ENCODE results near the gene AGAP5. TPM values are rescaled to one million over a fixed set of nuclear protein-coding genes. Genes with fewer than 3 reads are reported as not detected.

The AGAP5 gene
- total RNA-seq, 1 experiment from 2014 or later: 13.4 TPM

DNA sequence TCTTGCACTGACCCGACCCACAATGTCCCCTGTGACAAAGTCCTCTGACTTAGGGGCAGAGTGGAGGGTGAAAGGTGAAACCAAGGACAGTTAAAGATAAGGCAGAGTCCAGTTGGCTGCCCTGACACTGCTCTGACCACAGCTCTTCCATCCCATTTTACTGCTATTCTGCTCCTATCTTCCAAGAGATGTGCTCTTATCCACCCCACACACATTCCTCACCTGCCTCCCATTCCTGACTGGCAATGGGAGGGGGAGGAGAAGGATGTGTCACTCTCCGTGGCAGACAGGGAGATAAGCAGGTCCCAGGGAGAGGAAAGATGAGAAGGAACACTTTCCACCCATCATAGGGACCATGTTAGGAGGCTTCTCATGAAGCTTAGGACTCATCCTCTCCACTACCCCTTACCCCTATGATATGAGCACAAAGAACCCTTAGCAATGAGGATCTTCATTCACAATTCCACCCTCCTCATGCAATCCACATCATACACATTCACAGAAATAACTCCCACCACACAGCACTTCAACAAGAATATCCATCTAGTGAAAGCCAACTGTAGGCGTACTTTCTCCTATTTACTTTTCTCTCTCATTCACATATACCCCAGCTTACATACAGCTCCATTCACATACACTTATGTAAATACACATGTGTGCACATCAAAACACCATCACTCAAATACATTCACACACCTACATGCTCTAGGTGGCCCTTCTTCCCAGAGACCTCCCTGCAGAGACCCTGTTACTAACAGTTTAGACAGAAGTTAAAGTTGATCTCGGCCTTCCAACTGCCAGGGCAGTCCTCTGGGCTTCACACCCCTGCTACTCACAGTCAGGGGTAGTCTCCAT lies 48.7 kb downstream of the AGAP5 start:
- CTCF ChIA-PET: interaction anchor here (1.1 kb wide), 1 partner anchor 24 kb away, joined by 3 read pairs; no protein-coding TSS in a partner anchor
- intact Hi-C loops (cut with micrococcal nuclease; ENCODE audit: unreplicated experiment): no loop called here

DNA sequence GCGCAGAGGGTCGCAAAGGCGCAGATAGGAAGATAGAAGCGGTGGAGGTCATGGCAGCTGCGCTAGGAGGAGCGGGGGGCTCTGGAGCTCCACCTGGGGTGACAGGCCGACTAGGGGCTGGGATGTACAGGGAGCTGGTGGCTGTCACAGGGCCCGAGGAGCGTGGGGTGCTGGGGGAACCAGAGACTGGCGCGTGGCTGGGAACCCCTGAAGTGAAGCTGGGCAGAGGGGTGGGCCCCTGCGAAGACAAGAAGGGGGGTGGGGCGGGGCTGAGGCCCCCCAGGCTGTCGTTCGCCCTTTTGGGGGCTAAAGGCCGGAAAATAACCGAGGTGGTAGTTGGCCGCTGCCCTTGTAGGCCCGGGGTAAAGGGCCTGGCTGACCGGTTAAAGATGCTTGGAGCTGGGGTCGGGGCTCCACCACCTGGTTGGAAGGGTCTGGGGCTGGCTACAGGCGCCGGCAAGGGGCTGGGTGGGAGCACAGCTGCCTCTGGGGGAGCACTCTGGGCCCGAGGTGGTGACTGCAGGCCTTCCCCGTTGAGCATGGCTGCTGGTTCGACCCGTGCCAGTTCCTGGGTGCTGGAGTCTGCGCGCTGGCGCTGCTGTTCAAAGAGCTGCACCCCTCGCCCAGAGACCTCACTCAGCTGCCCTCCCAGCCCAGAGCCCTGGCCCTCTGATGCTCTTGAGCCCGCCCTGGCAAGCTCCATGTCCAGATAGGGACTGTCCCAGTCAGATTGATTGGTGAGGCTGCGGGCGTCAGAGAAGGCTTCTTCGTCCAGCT lies 49.8 kb downstream of the AGAP5 start:
- Mint-ChIP-seq H3K36me3 (ENCODE audit: insufficient read depth, unreplicated experiment) (no peaks in the 10 kb centered on the region), H3K4me1 (ENCODE audit: low read depth, unreplicated experiment) (no peaks in the 10 kb centered on the region), H3K27ac (ENCODE audit: unreplicated experiment) (no peak overlapping the region), H3K4me3 (ENCODE audit: low read depth, unreplicated experiment) (no peak overlapping the region), H3K27me3 (ENCODE audit: unreplicated experiment) (peaks cover 71% of the 10 kb centered on the region), H3K9me3 (ENCODE audit: low read depth, unreplicated experiment) (no peaks in the 10 kb centered on the region)
- TF ChIP-seq, protein P1, sequence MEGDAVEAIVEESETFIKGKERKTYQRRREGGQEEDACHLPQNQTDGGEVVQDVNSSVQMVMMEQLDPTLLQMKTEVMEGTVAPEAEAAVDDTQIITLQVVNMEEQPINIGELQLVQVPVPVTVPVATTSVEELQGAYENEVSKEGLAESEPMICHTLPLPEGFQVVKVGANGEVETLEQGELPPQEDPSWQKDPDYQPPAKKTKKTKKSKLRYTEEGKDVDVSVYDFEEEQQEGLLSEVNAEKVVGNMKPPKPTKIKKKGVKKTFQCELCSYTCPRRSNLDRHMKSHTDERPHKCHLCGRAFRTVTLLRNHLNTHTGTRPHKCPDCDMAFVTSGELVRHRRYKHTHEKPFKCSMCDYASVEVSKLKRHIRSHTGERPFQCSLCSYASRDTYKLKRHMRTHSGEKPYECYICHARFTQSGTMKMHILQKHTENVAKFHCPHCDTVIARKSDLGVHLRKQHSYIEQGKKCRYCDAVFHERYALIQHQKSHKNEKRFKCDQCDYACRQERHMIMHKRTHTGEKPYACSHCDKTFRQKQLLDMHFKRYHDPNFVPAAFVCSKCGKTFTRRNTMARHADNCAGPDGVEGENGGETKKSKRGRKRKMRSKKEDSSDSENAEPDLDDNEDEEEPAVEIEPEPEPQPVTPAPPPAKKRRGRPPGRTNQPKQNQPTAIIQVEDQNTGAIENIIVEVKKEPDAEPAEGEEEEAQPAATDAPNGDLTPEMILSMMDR (IDR thresholded peaks at IDR 0.05; ENCODE audit: unreplicated experiment): no peak
- no peak for DNase-seq
- intact Hi-C loops (cut with micrococcal nuclease; ENCODE audit: unreplicated experiment): no loop called here
- CTCF ChIA-PET: interaction anchor here (0.6 to 1.6 kb wide), 4 partner anchors 9 to 582 kb away, joined by 3 to 6 read pairs (median 4); no protein-coding TSS in a partner anchor
- BruUV-seq (replicated peaks): no TSS peak

More for the DNA sequence above, 48.7 kb downstream of the AGAP5 start:
- no peak overlapping the region for H3K4me3 Mint-ChIP-seq (ENCODE audit: low read depth, unreplicated experiment)
- H3K27ac Mint-ChIP-seq (ENCODE audit: unreplicated experiment): no peak overlapping the region
- peaks cover 79% of the 10 kb centered on the region for H3K27me3 Mint-ChIP-seq (ENCODE audit: unreplicated experiment)
- TF ChIP-seq, protein P1 (IDR thresholded peaks at IDR 0.05; ENCODE audit: unreplicated experiment): no peak
- no TSS peak for BruUV-seq (replicated peaks)
- DNase-seq: no peak
- no peaks in the 10 kb centered on the region for H3K4me1 Mint-ChIP-seq (ENCODE audit: low read depth, unreplicated experiment)
- no peaks in the 10 kb centered on the region for H3K9me3 Mint-ChIP-seq (ENCODE audit: low read depth, unreplicated experiment)
- H3K36me3 Mint-ChIP-seq (ENCODE audit: insufficient read depth, unreplicated experiment): no peaks in the 10 kb centered on the region

DNA sequence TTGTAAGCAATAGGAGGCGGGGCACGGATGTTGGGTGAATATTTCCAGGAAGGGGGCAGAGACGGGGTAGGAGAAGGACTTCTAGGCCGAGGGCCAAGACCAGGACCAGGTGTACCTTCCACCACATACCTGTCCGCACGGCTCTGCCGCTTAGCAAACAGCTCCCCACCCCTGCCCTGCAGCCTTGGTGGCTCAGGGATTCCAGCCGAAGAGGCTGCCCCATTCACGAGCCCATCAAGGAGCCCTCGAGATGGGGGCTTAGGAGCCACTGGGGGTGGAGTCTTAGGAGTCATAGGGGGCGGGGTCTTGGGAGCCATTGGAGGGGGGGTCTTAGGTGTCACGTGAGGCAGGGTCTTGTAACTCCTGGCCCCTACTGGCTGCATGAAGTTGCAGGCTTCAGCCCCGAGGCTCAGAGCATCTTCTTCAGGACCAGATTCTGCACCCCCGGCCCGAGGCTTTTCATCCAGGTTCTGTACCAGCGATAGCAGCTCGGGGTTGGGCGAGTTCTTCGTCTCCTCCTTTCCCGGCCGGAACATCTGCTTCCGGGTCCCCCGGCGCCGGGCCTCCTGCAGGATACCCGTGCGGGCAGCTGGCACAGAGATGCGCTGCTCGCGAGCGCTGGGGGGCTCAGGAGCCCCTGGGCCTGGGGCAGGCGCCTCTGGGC lies 50.6 kb downstream of the AGAP5 start:
- intact Hi-C loops (cut with micrococcal nuclease; ENCODE audit: unreplicated experiment): no loop called here
- CTCF ChIA-PET: interaction anchor here (0.6 to 1.6 kb wide), 2 partner anchors 10 to 105 kb away, joined by 3 to 4 read pairs; no protein-coding TSS in a partner anchor
- Mint-ChIP-seq H3K9me3 (ENCODE audit: low read depth, unreplicated experiment) (no peaks in the 10 kb centered on the region), H3K4me1 (ENCODE audit: low read depth, unreplicated experiment) (no peaks in the 10 kb centered on the region), H3K27me3 (ENCODE audit: unreplicated experiment) (peaks cover 64% of the 10 kb centered on the region), H3K36me3 (ENCODE audit: insufficient read depth, unreplicated experiment) (no peaks in the 10 kb centered on the region), H3K27ac (ENCODE audit: unreplicated experiment) (no peak overlapping the region), H3K4me3 (ENCODE audit: low read depth, unreplicated experiment) (no peak overlapping the region)
- TF ChIP-seq, protein P1 (IDR thresholded peaks at IDR 0.05; ENCODE audit: unreplicated experiment): no peak
- no TSS peak for BruUV-seq (replicated peaks)
- DNase-seq: no peak

DNA sequence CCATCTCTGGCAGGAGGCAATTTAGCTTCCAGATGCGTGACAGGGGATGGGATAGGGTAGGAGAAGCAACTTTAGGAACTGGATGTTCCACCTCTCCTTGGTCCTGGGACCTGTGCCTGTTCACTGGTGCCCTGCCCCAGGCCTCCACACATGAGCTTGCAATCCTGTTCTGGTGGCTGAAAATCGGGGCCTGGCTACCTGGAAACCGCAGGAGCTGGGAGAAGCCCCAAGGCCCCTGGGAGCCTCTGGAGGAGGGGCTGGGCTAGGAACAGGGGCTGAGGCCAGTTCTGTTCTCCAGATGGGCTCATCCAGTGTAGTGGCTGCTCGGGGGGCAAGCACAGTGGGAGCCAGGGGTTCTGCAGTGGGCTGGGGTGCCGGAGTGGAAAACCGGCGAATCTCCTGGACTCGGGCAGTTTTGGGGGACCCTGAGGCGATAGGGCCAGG lies 51.3 kb downstream of the AGAP5 start:
- DNase-seq: no peak
- intact Hi-C loops (cut with micrococcal nuclease; ENCODE audit: unreplicated experiment): no loop called here
- Mint-ChIP-seq H3K4me1 (ENCODE audit: low read depth, unreplicated experiment) (no peaks in the 10 kb centered on the region), H3K27ac (ENCODE audit: unreplicated experiment) (no peak overlapping the region), H3K27me3 (ENCODE audit: unreplicated experiment) (peaks cover 61% of the 10 kb centered on the region), H3K4me3 (ENCODE audit: low read depth, unreplicated experiment) (no peak overlapping the region), H3K36me3 (ENCODE audit: insufficient read depth, unreplicated experiment) (no peaks in the 10 kb centered on the region), H3K9me3 (ENCODE audit: low read depth, unreplicated experiment) (no peaks in the 10 kb centered on the region)
- TF ChIP-seq, protein P1 (IDR thresholded peaks at IDR 0.05; ENCODE audit: unreplicated experiment): no peak
- BruUV-seq (replicated peaks): no TSS peak
- CTCF ChIA-PET: interaction anchor here (1.6 kb wide), 1 partner anchor 104 kb away, joined by 4 read pairs; no protein-coding TSS in a partner anchor
